ENCODE measurements around the gene FPR3.

FPR3 gene

DNA sequence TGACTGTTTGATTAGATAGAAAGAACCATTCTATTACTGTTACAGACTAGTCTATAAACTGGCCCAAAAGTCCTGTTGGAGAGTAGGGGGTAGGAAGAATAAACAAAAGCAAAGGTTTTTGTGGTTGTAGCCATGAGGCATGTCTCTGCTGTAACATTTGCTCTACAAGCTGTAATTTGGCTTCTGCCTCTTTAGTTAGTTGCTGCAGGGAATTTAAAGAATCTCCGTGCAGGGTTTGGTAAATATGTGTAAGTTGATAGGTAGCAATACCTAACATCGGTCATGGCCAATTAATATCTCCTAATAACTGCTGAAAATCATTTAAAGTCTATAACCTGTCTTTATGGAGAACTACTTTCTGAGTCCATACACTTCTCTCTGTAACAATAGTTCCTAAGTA is 13.0 kb downstream of the FPR3 start:
- DNase-seq, result no peak

DNA sequence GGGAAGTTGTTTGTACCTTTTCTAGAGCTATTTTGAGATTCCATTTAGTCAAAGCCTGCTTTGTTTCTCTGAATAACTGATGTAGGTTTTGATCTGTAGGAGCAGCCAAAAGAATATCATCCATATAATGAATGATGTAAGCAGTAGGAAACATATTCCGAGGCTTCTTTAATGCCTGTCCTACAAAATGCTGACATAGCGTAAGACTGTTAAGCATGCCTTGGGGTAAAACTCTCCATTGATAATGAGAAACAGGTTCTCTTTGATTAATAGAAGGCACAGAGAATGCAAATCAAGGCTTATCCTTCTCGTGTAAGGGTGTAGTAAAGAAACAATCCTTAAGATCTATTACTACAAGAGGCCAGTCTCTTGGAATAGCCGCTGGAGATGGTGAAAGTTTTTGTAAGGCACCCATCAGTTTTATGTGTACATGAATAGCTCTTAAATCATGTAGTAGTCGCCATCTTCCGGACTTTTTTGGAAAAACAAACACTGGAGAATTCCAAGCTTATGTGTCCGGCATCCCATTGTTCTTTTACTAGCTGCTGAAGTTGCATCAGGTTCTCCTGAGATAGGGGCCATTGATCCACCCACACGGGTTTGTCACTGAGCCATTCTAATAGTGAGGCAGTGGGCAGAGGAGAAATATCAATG is 13.5 kb downstream of the FPR3 start:
- DNase-seq, result no peak

DNA sequence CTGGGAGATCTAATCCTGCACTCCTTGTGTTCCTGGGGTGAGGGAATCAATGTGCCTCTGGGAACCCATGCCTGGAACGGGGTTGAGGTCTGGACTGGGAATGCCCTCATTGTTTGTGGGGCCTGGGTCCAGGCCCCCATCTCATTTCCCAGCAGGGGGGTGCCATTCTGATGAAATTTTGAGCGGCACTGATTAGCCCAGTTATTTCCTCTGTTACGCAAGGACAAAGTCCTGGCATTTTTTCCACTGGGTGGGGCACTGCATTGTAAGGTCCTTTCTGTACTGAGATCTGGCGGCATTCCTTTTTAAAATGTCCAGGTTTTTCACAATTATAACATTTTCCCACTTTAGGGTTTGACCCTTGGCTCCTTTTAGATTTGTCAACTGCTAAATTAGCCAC is 14.8 kb downstream of the FPR3 start:
- no peak for DNase-seq

DNA sequence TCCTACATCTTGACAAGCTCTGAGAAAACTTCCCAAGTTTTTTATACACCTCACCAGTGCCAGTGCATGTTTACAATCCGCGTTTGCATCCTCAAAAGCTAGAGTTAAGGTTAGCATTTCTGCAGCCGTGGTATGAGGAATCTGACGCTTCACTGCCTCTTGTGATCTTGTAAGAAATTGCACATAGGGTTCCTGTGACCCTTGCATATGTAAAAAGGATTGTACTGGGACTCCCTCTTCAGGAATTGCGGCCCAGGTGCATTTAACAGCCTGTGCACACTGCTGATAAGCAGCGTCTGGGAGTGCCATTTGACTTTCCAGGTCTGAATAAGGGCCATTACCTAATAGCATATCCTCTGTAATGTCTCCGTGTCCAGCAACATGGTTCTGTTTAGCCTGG is 15.3 kb downstream of the FPR3 start:
- no peak for DNase-seq

DNA sequence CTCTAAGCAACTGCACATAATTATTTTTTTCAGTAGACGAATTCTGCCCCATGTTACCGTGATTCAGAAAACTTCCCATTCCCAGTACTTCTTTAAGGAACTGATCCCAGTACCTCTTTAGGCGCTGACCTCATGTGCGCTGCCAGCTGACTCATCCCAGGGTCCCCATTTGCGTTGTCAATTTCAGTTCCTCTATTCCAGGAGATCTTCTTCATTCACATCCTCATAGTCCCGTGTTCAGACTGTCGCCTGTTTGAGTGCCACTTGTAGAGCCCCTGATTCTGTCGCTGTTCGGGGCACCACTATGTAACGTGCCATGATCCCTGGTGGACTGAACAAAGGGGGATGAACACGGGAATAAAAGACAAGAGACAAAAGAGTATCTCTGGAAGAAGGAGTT is 16.4 kb downstream of the FPR3 start:
- DNase-seq, result no peak

DNA sequence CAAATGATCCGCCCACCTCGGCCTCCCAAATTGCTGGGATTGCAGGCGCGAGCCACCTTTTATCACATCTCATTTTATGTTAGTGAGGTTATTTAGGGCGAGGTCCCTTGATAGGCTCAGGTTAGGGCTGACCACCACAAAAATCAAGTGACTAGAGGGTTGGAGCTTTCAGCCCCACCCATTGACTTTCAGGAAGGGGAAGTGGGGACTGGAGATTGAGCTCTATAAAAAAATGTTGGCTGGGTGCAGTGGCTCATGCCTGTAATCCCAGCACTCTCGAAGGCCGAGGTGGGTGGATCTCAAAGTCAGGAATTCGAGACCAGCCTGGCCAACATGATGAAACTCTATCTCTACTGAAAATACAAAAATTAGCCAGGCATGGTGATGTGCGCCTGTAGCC is 20.1 kb downstream of the FPR3 start:
- DNase-seq, result no peak

DNA sequence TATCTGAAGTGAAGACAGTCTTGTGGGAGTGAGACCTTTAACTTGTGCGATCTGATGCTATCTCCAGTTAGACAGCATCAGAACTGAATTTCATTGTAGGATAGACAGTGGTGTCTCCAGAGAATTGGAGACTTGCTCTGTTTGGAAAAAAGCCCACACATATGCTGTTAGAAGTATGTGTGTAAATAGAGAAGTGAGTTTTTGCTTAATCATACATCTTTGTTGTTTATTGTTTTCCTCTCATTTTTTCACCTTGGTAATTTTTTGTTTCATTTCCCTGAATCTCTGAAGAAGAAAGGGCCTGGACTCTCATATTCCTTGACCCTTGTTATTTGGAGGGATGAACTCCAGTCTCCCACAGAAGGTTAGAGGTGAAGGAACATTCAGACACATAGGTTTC is 21.8 kb downstream of the FPR3 start:
- DNase-seq, result no peak

DNA sequence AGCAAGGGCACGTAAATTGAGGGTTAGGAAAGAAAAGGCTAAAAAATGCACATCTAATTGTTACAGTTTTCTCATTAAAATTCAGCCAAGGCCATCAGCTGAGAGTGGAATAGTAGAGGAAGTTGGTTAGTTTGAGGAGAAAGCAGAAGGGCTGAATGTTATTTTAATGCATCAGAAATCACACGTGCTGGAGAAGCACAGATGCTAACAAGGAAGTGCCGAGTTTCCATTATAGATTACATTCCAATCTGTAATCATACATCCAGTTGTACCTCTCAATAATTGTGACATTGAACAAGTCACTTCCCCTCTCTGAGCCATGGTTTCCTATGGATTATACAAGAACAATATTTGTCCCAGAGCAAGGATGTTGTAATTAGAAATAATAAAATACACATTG is 25.1 kb downstream of the FPR3 start:
- no peak for DNase-seq

DNA sequence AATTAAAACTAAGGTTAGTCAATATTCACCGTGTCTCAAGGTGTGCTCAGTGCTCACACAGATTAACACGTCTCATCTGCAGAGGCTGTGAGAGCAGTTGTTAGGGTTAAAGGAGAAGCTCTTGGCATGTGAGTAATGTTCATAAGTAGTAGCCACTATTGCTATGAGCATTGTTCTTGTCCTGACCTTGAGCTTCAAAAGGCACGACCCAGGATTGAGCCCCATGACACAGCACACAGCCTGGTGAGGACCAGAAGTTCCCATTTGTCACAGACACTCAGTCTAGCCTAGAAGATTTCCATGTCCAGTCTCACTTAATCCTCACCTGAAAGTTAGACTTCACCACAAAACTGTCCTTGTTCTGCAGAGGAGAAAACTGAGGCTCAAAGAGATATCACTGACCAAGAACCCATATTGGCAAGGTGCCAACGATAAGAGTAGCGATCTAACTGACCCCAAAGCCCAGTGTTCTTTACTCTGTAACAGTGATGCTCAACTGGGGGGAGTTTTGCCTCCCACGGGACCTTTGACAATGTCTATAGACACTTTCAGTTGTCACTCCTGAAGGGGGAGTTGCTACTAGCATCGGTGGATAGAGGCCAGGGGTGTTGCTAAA is 26.0 kb downstream of the FPR3 start:
- DNase-seq, result no peak

DNA sequence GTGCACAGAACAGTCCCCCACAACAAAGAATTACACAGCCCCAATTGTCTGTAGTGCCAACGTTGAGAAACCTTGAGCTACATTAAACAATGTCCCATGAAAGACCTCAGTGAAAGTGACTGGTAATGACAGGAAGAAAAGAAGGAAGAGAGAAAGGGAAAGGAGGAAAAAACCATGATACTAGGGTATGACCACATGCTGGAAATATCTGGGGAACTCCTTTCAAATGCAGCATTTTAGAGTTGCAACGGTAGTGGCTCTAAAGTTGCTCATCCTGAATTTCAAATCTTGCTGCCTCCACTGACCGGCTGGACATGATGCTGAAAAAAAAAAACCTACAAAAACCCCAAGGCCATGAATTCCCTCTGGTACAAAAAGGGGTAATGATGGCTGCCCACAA is 26.5 kb downstream of the FPR3 start:
- DNase-seq, result no peak

DNA sequence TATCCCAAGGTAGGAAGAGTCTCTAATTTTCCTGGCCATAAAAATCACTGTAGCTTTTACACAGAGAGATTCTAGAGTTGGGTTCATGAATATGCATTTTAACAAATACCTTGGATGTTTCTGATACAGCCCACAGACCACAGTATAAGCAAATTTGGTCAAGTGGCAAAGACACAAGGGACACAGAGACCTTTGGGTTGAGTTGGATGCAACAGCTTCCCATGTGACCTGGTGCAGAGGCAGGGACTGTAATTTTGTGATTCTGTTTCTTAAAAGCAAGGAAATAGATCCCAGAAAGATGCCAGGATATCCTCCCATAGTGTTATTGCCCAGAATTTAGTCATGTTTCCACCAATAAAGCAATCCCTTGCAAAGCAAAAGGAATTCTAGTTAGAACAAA is 27.0 kb downstream of the FPR3 start:
- no peak for DNase-seq

DNA sequence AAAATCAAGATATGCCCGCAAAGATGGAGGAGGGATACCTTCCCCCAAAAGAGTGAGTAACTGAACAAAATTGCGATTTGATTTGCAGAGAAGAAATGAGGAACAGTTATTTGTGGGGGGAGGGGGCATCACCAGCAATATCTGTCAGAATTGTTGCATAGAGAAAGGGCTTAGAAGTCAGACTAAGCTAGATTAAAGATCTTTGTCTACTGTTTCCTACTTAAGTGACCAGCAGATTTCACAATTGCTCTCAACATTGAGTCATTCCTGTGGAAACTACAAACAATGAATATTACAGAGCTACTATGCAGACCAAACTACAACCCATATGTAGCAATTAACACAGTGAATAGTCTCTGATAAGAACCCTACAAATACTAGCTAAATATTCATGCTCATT is 27.4 kb downstream of the FPR3 start:
- no peak for DNase-seq

DNA sequence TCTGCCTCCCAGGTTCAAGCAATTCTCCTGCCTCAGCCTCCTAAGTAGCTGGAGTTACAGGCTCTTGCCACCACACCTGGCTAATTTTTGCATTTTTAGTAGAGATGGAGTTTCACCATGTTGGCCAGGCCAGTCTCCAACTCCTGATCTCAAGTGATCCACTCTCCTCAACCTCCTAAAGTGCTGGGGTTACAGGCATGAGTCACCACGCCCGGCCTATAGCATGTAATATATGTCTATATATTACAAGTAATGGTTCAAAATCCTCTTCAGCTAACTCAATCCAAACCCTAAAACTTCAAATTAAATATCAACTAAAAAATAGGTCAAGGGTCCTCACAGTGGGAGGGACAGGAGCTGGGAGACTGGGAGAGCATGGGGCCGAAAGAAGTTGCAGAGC is 28.0 kb downstream of the FPR3 start:
- no peak for DNase-seq

DNA sequence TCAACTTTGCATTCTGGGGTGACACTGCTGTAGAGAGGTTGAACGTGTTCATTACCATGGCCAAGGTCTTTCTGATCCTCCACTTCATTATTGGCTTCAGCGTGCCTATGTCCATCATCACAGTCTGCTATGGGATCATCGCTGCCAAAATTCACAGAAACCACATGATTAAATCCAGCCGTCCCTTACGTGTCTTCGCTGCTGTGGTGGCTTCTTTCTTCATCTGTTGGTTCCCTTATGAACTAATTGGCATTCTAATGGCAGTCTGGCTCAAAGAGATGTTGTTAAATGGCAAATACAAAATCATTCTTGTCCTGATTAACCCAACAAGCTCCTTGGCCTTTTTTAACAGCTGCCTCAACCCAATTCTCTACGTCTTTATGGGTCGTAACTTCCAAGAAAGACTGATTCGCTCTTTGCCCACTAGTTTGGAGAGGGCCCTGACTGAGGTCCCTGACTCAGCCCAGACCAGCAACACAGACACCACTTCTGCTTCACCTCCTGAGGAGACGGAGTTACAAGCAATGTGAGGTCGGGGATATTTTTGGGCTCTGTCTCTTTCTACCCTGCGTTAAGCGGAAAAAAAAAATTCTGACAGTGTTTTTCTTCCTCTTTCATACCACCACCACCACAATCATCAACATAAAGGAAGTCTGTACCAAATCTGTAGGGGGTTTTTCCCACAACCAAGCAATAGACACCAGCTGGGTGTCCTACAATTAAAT is 29.5 kb downstream of the FPR3 start:
- DNase-seq, result no peak

DNA sequence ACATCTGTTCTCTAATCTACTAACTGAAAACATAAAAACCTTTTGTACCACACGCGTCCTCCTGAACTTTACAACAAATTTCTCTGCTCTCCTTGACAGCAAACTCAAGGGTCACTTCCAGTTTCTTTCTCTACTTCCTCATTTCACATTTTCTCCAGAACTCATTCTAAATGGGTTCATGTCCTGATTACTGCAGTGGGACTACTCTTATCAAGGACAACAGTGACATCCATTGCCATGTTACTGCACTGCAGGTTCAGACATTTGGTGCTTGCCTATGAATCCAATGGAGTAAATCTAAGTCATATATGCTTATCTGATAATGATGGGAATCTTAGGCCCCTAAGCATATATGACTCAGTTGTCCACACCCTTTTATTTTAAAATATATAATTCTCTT is 35.3 kb downstream of the FPR3 start:
- DNase-seq, result no peak

DNA sequence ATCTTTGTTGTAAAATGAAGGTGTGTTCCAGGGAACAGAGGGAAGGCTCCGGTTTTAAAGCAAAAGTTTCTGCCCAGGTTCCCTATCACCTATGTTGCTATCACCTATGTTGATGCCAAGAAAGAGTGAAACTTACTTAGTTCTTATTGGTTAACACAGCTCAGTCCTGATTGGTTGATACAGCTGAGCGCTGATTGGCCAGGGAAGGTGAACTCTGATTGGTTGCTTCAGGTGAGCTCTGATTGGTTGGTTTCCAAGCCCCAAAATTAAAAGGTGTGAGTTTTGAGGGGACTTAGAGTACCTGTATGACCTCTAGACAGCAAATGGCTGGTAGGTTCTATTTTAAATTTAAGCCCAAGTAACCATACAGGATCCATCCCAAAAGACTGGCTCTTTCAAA is 42.2 kb downstream of the FPR3 start:
- DNase-seq, result no peak

DNA sequence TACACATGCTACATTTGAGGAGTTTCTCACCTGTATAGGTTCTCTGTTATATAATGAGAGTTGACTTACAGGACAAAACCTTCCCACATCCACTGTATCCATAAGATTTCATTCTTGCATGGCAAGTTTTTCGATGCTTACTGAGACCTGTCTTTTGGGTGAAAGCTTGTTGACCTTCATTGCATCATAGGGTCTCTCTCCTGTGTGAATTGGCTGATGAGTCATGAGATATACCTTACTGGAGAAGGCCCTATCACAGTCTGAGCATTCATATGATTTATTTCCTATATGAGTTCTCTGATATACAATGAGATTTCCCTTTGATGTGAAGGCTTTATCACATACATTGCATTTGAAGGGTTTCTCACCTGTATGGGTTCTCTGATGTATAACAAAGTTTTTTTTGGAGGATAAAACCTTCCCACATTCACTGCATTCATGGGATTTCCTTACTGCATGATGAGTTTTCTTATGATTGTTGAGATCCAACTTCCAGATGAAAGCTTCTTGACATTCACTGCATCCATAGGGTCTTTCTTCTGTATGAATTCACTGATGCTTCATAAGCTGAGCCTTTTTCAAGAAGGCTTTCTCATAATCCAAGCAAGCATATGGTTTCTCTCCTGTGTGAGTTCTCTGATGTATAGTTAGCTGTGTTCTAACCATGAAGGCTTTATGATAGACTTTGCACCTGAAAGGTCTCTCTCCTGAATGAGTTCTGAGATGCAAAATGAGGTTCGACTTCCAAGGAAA is 67.1 kb downstream of the FPR3 start:
- no peak for DNase-seq

DNA sequence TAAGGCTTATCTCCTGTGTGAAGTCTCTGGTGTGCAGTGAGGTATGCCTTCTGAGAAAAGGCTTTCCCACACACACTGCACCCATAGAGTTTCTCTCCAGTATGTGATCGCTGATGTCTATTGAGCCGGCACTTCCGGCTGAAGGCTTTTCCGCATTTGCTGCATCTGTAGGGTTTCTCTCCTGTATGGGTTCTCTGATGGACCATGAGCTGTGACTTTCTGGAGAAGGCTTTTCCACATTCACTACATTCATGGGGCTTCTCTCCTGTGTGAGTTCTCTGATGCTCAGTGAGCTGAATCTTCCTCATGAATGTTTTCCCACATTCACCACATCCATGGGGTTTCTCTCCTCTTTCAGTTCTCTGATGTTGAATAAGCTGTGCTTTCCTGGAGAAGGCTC is 78.1 kb downstream of the FPR3 start:
- DNase-seq, result no peak

Data from NCI-H2029 treated with DMSO at 0.1 percent for 48 hours (cell line).